H1 (cell line): Measurements from ENCODE around the gene BABAM2. TPM values are rescaled to one million over a fixed set of nuclear protein-coding genes. Genes with fewer than 3 reads are reported as not detected.

Experiments used
- ASH2L ChIP-seq: fragments of 200-600, 300-600 bp; sonication (generic); IDR thresholded peaks from one replicate; pipeline ENCODE4 v1.7.1; 2017; ENCODE audit warnings: low read length
- RAD21 ChIP-seq, 2 experiments: IDR thresholded peaks in 1 of 2; conservative IDR thresholded peaks in 1 of 2; 2 replicates each; pipeline ENCODE4 v1.6.1; 2011; ENCODE audit warnings: low read depth in 2 of 2, low read length in 2 of 2, improper control_type of control experiment in 1 of 2, inconsistent platforms in 1 of 2, mild to moderate bottlenecking in 1 of 2, moderate library complexity in 1 of 2
- USF2 ChIP-seq: IDR thresholded peaks from 2 replicates; pipeline ENCODE4 v1.6.1; 2011; ENCODE audit warnings: low read length, improper control_type of control experiment
- polyA plus RNA-seq, 7 experiments: library from polyadenylated mRNA; depleted of rRNA in 3 of 7; stranded (reverse) in 5 of 7; unstranded in 2 of 7; fragments of >200 nt in 5 of 7; fragments of 200-250 nt in 2 of 7; gene quantifications; 1 replicate in 5 of 7; 2 replicates in 1 of 7; 4 replicates in 1 of 7; pipeline versions ENCODE4 v1.2.1 to v1.2.3, GENCODE V29; 2011 to 2013; ENCODE audit warnings: missing spikeins in 2 of 7, mixed read lengths in 2 of 7
- total RNA-seq: library from RNA; stranded (reverse); fragmentation: NEBNext Ultra II Directional; extraction: Animal tissue kit (Norgen Biotek cat#: 25700); gene quantifications from 2 replicates; pipeline ENCODE4 v1.2.1, GENCODE V29; 2021

BABAM2 gene
- total and polyA plus RNA-seq, 2 of the 8 experiments (the other 6 are each of a cell fraction or from before 2014, with no cell fraction given), result 15.8 to 20.9 TPM

- TF ChIP-seq ASH2L (no peak), RAD21 (IDR thresholded peaks at IDR 0.05 in 1 of 2, conservative IDR thresholded peaks at IDR 0.05 in 1 of 2; ENCODE audit: low read depth in 2 of 2, low read length in 2 of 2) (no peak), USF2 (no peak)
Measured at GRCh38 chr2:28373854-28374253, 483.3 kb downstream of the BABAM2 start (continued).
